HG02852 (cell line): ENCODE results near the gene FGD4.
"Not testable (repeated sequence)": the region's sequence is repeated elsewhere in the genome, so short reads cannot be mapped to it uniquely, and the experiment has no call there.

ENCODE experiments used
- ATAC-seq: cut with Tn5 transposase; IDR thresholded peaks from one replicate; pipeline ENCODE4 v1.9.1; 2021; ENCODE audit warnings: mild to moderate bottlenecking, moderate library complexity; ENCODE audit not compliant: unreplicated experiment

FGD4 gene

DNA sequence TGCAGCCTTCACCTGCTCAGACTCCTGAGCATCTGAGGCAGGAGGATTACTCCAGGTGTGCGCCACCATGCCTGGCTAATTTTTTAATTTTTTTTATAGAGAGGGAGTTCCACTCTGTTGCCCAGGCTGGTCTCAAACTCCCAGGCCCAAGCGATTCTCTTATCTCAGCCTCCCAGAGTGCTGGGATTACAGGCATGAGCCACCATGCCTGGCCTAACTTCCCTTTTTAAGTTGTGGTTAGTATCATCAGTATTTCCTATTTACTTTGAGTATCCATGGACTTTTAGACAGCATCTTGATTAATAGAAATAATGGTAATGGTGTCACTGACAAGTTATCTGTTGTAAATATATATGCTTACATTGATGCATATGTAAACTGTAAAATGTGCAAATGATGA is 116.9 kb downstream of the FGD4 start:
- no peak for ATAC-seq

DNA sequence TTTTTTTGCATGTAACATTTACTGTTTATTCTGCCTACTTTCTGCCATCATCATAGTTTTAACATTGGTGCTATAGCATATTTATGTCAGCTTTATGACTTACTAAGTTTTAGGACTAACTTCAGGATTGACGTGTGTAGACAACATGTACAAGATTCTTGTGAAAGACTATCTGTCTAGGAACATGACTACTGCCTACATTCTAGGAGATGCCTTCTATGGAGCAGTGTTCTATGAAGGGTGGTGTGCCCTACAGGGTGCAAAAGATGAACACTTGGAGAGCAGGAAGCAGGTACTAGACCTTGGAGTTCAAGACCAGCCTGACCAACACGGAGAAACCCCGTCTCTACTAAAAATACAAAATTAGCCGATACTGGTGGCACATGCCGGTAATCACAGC is 118.6 kb downstream of the FGD4 start:
- no peak for ATAC-seq

DNA sequence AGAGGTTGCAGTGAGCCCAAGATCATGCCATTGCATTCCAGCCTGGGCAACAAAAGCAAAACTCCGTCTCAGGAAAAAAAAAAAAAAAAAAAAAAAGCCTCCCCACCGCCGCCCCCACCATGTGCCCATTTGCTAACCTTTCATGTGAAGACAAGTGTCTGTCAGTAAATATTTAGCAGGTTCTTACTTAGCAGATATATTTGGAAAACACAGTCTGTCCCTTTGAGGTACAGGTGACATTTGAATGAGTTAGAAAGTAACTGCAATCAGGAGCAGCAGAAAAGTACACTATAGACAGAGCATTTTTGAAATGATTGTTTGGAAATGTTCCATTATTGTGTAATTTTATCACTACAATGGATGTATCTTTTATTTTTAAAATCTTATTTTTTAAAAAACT is 119.7 kb downstream of the FGD4 start:
- ATAC-seq = no peak

DNA sequence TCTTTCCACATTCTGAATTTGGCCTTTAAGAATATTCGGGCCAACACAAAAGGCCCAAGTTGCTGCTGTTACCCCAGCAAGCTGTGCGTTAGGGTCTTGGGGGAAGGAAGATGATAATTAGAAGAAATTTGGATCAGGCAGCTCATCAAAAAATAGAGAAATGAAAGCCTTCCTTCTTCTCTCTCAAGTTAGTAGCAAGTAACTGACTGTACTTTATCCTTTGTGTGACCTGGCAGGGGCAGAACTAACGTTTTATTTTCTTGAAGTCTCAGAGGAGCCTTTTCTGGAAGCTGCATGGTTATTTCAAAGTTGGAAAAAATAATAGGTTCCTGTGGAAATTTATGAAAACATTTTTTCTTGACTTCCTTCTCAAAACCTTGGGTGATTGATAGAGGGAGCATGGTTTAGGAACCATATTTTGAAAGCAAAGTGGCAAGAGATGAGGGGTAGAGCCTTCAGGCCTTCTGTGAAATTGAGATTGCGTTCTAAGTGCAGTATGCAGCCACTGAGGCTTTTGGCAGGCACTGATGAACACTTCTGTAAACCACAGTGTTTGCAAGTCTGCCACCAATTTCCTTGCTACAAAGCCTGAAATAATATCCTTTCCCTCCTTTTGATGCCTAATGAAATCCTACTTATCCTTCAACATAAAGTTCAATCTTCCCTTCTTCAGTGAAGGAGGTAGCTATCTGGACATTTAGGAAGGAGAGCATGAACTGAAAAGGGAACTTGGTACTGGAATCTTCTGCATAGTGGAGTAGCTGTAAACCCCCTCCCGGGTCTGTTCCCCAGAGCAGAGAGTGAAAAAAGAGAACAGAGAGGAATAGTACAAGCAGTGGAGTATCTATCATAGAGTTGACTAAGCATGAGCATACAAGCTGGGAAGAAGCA is 123.2 kb downstream of the FGD4 start:
- peak; percentile 77 for ATAC-seq

DNA sequence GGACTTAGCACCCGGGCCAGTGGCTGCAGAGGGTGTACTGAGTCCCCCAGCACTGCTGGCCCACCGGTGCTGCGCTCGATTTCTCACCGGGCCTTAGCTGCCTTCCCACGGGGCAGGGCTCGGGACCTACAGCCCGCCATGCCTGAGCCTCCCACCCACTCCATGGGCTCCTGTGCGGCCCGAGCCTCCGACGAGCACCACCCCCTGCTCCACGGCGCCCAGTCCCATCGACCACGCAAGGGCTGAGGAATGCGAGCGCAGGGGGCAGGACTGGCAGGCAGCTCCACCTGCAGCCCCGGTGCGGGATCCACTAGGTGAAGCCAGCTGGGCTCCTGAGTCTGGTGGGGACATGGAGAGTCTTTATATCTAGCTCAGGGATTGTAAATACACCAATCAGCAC is 126.4 kb downstream of the FGD4 start:
- not testable (repeated sequence) for ATAC-seq

DNA sequence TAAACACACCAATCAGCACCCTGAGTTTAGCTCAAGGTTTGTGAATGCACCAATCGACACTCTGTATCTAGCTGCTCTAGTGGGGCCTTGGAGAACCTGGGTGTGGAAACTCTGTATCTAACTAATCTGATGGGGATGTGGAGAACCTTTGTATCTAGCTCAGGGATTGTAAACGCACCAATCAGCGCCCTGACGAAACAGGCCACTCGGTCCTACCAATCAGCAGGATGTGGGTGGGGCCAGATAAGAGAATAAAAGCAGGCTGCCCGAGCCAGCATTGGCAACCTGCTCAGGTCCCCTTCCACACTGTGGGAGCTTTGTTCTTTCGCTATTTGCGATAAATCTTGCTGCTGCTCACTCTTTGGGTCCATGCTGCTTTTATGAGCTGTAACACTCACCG is 127.0 kb downstream of the FGD4 start:
- not testable (repeated sequence) for ATAC-seq

DNA sequence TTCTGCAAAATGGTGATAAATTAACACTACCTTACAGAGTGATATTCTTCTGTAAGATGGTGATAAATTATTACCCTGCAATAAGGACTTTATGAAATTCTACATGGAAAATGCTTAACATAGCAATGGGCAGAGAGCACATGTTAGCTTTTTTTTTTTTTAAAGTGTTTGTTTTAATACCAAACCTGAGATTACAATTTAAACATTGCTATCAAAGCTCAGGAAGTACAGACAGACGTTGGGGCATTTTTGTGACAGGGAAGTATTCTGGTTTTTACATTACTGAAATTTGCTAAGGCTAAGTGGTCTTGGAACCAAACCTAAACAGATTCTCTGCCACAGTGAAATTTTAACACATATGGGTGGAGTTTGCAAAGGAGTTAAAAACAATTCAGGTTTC is 133.1 kb downstream of the FGD4 start:
- ATAC-seq = no peak

DNA sequence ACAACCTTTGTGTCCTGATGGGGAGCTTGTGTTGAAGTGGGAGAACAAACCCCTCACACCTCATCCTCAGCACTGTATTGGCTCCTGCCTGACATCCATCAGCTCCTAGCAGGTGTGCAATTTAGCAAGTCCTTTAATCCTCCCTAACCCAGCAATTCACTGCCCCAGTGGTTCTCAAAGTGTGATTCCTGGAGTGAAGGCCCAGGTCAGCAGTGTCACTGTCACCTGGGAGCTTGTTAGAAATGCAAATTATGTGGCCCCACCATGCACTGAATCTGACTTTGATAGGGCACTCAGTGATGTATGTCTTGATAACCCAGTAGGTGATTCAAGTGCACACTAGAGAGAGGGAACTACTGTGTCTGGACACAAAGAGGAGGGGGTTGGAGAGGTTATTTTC is 133.6 kb downstream of the FGD4 start:
- ATAC-seq = no peak

DNA sequence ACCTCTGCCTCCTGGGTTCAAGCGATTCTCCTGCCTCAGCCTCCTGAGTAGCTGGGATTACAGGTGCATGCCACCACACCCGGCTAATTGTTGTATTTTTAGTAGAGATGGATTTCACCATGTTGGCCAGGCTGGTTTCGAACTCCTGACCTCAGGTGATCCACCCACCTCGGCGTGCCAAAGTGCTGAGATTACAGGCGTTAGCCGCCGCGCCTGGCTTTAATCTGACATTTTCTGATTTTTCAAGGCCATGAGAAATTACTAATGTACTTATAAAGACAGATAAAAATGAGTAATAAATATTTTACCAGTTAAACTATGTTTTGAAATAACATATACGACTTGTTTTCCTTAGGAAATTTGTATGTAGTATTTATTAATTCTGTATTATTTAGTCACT is 134.1 kb downstream of the FGD4 start:
- ATAC-seq = not testable (repeated sequence)

DNA sequence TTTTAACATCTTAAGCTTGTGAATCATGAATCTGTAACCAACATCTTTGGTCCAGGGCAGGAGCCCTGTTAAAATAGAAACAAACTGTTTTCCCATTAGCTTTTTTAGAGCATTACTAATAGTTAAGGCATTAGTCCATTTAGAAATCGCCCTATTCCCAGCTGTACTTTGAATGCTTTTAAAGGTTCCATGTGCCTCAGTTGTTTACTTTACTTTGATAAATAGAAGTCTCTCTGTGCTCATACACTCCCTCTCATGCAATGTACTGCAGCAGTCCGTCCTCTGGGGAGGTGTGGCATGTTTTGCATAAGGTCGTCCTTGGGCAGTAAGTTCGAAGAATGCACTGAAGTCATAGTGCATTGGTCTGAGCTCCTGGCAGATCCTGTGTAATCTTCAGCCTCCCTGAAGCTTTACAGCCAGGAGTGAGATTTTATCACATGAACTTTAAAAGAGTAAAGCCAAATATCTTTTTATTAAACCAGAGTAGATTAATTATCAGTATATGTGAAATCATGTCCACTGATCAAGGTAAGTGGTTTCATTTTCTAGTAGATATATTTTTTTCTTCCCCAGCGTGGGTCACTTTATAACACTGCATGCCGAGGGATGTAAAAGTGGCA is 134.7 kb downstream of the FGD4 start:
- no peak for ATAC-seq

DNA sequence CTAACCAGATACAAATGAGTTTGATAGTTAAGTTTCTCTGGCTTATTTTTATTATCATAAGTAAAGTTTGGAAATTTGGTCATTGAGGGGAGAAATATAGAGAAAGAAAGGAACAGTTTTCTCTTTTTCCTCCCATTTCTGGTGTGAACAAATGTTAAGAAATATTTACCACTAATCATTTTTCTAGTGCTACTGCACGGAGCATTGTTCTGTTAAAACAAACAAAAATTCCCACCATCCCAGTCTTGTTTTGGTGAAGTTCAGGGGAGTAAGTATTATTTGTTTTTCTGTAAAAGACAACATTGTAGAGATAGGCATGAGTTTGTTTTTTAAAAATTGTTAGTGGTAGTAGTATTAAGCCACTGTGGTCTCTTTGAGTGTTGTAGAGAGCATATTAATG is 135.3 kb downstream of the FGD4 start:
- ATAC-seq = no peak

DNA sequence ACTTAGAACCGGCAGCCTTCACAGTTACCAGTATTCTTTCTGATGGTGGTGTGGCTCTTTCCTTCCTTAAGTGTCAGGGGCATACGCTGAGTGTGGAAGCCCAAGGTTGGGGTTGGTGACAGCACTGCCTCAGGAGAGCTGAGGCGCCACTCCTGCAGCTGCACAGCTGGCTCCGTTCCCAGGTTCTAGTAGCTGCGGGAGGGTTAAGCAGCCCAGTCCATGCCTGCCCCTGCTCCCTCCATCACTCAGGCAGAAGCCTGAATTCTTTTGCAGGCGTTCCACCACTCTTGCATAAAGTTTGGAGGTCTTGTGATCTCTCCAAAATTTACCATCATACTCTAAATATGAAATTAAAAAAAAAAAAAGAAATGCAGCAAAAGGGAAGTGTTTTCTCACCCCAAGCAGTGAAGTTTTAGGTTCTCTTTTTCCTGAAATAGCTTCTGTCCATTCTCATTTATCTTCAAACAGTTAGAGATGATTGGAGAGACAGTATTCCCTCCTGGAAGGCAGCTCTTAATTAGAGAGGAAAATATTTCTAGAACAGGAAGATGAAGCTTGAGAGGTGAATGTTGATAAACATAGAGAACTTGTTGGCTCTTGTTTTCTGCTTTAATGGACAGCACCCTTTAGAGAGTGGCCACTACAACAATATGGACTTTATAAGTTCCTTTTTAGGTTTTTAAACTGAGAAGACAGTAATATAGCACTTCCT is 136.1 kb downstream of the FGD4 start:
- no peak for ATAC-seq

DNA sequence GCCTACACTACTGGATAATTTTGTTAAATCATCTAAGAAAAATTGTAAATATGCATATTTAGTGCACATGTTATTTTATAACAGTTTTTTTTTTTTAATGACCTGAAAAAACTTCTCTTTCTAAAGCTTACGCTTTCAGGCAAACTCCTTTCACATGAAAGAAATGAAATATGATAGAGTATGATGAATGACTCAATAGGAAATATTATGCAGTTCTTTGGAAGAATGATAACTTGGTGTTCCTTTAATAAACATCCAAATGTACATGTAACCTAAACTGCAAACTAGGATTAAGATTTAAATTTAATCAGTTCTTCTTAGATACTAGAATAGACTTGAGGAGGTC is 136.6 kb downstream of the FGD4 start:
- no peak for ATAC-seq

DNA sequence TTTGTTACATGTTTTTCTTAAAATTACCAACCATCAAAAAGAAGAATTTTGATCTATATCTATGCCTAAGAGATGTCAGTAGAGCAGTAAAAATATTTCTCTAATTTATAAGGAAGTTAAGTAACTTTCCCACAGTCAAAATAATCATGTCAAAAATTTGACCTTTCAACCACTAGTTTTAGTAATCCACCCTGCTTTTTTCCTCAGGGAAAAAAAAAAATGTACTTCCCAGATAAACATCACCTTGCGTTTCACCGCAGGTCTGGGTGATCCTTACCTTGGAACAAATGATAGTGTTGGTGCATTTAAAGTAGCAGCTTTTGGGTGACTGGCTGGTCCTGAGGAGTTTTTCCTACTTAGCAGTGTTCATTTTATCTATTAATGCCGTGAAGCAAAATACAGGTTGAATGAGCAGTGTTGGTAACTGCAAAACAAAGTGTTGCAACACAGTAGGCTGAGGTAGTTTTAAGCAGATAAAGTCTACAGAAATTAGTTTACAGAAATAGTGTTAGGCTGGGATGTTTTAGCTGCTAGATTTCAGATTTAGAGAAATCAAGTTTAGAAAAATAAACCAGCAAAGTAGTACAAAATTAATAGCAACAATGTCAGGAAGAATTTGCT is 142.5 kb downstream of the FGD4 start:
- no peak for ATAC-seq

DNA sequence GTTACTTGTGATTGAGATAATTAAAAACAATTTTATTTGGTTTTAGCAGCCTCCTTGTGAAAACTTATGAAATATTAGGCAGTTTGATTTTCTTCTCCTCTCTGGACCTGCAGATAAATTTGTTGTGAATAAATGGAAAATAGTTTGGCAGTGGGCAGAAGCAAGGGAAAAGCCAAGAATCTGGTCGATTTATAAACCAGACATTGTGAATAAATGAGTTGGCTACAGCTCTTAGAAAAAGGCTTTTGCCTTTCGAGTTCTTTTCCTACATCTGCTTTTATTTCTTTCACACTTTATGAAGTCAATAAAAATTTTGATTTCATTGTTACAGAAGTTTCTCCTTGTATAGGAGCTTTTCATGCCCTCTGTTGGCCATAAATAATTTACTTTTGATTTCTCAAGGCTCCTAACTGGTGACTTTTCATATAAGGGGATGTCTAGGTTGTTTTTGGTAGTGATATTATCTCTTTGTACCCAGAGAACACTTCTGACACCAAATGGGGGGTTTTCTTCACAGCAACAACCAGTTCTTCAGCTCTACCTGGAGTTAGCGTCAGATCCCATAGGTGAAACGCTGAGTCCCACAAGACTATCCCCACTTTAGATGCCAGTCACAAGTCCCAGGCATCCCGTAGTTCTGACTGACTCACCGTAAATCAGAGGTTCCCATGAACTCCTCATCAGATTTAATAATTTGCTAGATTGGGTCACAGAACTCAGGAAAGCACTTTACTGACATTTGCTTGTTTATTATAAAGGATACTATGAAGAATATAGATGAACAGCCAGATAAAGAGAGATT is 143.3 kb downstream of the FGD4 start:
- ATAC-seq = no peak

DNA sequence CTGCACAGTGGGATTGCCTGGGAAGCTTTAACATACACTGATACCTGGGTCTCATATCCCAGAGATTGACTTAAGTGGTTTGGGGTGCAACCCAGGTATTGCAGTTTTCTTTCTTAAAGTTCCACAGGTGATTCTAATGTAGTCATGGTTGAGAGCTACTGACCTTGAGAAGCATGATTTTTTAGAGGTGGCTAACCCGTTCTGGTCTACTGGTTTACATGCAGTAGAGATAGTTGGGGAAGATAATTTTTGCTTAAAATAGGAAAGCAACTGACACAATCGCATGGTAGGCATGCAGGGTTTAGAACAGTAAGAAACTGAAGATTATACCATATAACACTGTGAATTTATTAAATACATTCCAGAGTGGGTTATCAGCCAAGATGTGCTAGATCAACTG is 145.5 kb downstream of the FGD4 start:
- no peak for ATAC-seq

DNA sequence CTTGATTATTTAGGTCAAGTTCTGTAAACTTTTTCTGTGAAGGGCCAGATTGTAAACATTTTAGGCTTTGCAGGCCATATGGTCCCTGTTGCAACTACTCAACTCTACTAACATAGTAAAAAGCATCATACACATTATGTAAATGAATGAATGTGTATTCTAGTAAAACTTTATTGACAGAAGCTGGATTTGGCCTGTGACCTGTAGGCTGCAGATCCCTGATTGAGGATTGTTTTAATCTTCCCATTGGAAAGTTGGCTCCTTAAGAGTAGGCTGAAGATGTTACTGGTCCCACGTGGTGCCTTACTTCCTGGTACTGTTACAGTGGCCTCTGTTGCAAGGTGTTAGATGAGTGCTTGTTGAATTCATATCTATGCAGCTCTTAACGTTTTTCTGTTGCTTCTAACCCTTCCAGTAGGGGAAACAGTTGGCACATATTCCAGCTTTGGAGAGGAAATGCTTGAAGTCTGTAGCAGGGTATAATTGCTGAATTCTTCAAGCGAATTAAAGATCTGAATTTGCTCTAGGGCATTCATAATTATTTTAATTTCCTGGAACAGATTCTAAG is 146.1 kb downstream of the FGD4 start:
- ATAC-seq = no peak

DNA sequence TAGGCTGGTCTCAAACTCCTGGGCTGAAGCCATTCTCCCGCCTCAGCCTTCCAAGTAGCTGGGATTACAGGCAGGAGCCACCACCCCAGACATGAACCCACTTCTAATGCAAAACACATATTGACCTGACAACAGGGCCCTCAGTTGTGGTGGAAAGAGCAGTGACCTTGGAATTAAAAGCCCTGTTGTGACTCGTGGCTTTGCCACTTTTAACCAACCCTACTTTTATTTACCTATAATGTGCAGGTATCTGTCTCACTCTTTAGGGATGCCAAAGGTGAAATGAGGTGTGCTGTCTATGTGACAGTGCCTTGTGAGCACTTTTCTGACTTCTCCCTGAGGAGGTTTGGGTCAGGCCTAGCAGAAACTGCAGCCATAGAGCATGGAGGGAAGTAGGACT is 146.9 kb downstream of the FGD4 start:
- no peak for ATAC-seq

DNA sequence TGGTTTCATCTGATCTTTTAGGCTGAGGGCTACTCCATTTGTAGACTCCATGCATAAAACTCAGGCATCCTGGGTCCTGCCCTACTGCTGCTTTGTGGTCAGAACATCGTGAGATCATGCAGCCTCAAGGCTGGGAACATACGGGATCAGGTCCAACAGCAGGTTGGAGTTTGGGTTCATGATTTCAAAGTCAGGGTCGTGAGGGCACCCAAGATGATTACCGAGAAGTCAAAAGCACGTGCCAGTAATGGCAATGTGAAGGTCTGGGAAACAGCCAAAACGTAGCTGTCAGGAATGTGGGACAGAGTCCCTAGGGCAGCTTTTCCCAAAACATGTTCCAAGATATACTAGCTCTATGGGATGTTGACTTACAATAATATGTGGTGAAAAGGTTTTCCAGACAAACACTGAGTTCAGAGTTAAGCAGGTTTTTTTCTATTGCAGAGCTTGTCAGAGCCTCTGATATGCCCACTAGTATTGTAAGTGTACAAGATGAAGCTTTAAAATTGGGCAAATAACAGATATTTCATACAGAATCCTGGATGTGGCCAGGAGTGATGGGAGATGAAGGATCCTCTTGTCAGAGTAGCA is 149.4 kb downstream of the FGD4 start:
- no peak for ATAC-seq

DNA sequence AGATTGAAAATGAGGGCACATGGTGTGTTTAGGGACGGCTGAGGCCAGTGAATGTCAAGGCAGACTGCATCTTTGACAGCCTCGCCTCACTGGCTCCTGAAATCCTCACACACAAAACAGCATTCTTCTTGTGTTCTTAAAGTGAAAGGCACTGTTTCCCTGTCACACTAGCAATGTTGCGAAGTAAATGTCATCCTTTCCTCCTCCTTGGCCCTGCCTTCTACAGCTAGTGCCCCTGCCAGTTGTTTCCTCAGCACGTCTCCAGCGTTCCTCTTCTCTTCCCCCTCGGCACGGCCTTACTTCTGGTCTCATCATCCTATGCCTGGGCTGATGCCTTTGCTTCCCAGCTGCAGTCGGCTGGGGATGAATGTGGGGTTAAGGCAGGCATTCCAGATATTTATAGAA is 150.3 kb downstream of the FGD4 start:
- ATAC-seq = no peak
